HT1080 (cell line): ENCODE data around the gene CSMD2. TPM values are rescaled to one million over a fixed set of nuclear protein-coding genes. Genes with fewer than 3 reads are reported as not detected.
"Not testable (repeated sequence)": the region's sequence is repeated elsewhere in the genome, so short reads cannot be mapped to it uniquely, and the experiment has no call there.

Experiments
- DNase-seq: peaks from one replicate; pipeline ENCODE4 v3.0.0-alpha.2; 2015; ENCODE audit warnings: low read depth
- total RNA-seq: library from RNA; depleted of rRNA; stranded (reverse); fragments of >200 nt; shearing (Covaris generic); gene quantifications from 2 replicates; pipeline ENCODE4 v1.2.3, GENCODE V29; 2014

Gene CSMD2
- total RNA-seq, 1 experiment from 2014 or later = 2.3 TPM

GRCh38 chr1:34113362-34113761, 51.7 kb downstream of the CSMD2 start:
- DNase-seq = no peak

DNA sequence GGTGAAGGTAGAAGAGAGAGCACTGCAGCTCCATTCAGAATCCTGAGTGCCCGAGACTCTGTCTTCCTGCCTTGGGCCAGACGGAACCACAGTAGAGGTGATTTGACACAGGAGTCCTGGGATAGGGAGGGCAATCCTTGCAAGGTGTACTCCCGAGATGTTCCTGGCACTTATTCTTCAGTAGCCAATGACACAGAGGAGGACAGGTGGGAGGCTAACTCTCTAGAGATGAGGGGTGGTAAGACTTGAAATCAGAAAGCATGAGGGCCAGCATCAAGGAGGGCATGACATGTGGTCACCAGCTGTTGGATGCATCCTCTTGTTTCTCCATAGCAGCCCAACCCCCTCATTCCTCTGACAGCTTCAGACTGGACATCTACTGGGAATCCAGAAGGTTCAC, 56.3 kb downstream of the CSMD2 start:
- no peak for DNase-seq

DNA sequence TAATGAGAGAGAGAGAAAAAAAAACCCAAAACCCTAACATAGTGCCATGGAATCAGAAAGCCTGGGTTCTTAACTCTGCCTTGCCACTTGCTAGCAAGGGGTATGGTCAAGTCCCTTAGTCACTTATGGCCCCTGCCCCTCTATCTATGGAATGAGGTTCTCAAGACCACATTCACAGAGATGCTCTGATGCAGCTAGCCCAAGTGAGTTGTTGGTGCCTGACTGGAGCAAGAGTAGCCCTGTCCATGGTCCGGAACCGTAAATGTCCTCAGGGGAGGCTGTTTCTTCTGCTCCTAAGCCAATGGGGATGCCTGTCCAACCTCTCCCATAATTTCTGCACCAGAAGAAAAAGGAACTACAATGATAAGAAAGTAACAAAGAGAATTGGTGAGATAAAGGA, 56.8 kb downstream of the CSMD2 start:
- DNase-seq = no peak

DNA sequence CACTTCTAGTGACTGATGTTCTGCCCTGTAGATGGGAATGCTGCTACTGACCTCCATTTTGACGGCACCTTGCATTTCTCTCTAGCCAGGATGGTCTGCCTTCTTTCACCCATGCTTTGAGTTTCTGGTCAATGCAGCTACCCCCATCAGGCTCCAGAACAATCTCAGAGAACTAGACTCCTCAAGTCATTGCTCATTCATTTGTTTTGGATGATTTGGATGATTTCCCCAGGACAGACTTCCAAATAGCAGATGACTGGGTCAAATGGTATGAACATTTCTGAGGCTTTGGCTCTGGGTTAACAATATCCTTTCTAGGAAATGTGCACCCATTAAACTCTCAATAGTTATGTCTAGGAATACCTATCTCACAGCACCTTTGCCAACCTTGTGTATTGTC, 63.9 kb downstream of the CSMD2 start:
- peak; percentile 40 for DNase-seq

DNA sequence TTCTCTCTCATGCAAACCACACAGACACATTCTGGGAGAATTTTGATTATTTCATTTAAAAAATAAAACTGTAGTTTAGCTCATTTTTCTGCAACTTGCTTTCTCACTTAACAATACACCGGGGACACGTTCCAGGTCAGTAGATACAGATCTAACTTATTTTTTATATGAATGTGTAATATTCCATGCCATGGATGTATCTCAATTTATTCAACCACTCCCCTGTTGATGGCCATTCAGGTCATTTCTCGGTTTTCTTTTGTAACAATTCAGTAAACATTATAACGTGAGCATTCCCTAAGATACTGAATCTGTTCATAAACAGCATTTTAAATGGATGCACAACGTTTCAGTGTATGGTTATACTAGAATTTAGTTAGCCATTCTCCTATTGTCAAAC, 64.7 kb downstream of the CSMD2 start:
- DNase-seq = no peak

DNA sequence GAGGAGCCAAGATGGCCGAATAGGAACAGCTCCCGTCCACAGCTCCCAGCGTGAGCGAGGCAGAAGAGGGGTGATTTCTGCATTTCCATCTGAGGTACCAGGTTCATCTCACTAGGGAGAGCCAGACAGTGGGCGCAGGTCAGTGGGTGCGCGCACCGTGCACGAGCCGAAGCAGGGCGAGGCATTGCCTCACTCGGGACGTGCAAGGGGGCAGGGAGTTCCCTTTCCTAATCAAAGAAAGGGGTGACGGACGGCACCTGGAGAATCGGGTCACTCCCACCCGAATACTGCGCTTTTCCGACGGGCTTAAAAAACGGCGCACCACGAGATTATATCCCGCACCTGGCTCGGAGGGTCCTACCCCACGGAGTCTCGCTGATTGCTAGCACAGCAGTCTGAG, 72.6 kb downstream of the CSMD2 start:
- DNase-seq = not testable (repeated sequence)

GRCh38 chr1:34089731-34090130, 75.3 kb downstream of the CSMD2 start:
- DNase-seq = no peak

DNA sequence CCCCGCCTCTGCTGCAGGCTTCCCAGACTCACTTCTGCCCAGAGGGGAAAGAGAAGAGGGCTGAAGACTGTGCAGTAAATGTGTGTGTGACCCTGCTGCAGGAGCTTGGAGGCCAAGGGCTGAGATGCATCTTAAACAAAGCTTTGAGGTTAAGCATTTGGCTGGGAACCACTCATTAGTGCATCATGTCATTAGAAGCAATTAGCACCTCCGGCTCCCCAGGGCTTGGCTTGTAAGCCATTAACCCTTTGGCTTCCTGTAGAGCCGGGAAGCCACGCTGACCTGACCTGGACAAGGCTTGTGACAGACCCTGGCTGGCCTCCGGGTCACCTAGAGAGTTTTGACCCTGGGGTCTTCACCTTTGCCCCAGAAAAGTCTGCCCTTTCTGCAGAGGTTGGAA, 77.0 kb downstream of the CSMD2 start:
- DNase-seq = no peak

GRCh38 chr1:34086561-34086960, 78.5 kb downstream of the CSMD2 start:
- DNase-seq = no peak

DNA sequence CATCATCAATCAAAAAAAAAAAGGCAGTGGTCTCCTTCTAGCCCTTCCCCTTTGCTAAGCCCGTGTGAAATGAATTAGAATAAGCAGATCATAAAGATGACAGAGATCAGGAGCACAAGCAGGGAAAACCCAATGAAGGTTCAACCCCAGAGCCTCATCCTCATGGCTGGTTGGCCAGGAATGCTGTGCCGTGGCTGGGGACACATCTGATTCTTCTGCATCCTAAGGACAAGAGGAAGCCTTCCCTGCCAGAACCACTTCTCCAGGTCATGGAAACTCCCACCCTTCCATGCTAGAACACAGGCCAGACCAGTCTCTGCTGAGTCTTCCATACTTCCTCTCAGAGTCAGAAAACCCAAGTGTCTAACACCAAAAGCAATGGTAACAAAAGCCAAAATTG, 81.1 kb downstream of the CSMD2 start:
- no peak for DNase-seq

- not testable (repeated sequence) for DNase-seq
These were observed 82.9 kb downstream of the CSMD2 start for GRCh38 chr1:34082085-34082670.

DNA sequence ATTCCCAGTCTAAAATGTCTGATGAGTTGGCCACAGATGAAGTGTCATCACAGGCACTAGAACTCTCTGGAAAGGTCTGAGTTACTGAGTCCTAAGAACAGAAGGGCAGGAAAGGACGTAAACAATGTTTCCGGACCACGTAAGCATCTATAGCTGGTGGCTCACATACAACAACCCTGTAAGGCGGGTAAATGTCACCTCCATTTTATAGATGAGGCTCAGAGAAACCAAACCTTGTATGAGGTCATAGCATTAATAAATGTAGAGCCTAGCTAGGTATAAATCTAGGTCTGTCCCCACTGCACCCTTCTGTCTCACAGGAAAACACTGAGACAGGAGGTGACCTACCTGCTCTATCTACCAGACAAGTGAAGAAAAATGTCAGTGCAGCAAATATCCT, 86.6 kb downstream of the CSMD2 start:
- DNase-seq = no peak

- no peak for DNase-seq
These were observed 89.5 kb downstream of the CSMD2 start for GRCh38 chr1:34075576-34075975.

DNA sequence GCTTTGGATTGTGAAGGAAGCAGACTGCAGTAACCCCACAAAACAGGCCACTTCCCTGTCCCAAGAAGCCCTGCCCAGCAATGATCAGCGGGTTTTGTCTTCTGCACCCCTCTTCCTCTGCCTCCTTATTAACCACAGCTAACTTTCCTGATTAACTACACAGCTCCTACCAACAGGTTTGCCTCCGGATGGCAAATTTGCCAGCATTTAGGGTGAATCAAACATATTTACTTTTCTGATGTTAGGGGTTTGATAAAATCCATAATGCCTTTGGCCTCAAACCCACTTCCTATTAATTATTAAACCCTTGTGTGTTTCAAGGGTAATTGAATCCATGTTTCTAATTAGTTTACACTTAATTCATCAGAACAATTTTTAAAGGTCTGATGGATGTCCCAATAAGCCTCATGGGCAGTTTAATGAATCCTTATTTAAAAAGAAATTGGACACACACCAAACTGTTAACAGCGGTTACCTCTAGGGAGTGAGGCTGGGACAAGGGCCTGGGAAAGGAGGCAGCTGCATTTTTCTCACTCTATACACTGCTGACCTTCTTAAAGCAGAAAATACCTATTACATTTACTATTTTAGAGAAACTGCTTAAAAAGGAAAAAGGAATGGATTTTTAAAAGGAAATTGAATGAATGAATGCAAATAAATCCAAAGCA, 91.9 kb downstream of the CSMD2 start:
- DNase-seq = no peak

GRCh38 chr1:34070201-34070836, 94.7 kb downstream of the CSMD2 start:
- DNase-seq = no peak

GRCh38 chr1:34066981-34067603, 97.9 kb downstream of the CSMD2 start:
- peak; percentile 76 for DNase-seq

DNA sequence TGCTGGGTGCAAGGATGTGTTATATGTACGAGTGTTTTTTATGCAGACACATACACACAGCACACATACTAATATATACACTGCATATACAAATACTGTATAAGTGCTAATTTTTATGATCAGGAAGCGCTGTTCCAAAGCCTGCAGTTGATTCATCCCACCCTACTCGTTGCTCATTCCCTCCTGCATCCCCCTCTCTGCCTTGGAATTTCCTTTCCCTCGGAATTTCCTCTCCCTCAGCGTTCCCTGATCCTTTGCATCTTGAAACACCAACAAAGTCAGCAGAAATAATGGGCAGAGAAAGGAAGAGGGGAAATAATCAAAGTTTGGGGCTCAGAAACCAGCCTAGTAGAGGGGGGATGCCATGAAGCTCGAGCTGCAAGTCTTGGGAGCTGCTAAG, 98.9 kb downstream of the CSMD2 start:
- peak; percentile 17 for DNase-seq

GRCh38 chr1:34065498-34065897, 99.5 kb downstream of the CSMD2 start:
- no peak for DNase-seq

- DNase-seq = no peak
These were observed 104.1 kb downstream of the CSMD2 start for GRCh38 chr1:34060901-34061415.

DNA sequence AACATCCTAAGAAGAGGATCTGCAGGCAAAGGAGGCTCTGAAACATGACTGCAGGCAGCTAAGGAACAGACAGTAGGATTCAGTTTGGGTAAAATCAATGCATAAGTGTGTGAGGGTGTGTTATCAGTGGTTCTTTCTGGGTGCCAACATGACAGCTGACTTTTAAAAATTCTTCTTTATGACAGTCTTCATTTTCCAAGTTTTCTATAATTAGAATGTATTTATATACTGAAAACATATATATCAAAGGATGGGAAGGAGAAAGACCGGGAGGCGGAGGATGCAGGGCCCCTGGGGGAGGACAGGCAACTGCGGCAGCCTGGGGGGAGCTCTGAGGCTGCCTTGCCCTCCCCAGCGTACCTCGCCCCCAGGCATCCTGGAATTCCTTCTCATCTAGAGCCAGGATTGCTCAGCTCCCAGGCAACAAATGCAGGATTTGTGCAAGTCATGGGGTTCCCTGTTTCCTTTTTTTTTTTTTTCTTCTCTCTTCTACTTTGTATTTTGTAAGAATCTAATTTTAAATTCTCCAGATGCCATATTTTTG, 104.8 kb downstream of the CSMD2 start:
- no peak for DNase-seq

DNA sequence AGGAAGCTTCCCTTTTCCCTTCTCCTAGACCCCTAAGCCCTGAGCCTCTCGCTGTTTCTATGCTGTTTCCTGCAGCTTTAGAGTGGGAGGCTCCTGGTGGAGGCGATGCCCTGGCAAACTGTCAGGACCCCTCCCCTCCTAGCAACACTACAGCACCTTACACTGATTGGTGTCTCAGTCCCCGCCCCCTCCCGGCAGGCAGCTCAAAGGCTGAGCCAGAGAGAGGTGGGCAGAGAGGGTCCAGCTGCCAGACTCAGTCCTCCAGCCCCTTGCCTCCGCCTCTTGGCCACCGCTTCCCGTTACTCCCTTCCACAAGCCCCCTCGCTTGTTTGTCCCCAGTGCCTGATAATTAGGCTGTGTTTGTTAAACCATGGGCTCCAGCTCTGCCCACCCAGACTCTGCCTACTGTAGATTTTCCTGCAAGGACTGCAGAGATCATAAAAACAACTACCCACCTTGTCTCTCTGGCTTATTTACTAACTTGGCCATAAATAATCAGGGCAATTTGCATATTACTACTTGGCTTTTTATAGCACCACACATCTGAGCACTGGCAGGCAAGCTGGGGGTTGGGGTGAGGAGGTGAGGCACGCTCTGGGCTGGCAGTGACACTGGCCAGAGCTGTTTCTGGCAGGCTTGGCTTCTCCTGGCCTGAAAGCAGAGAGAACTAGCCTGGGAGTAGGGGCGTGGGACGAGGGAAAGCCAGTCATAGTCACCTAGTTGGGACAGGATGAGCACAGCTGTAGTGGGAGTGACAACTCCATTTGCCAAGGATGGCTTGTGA, 107.5 kb downstream of the CSMD2 start:
- DNase-seq = no peak
